GM12874 (cell line): ENCODE measurements around the gene SKAP2.

ENCODE experiments used
- CTCF ChIP-seq: IDR thresholded peaks from 2 replicates; pipeline ENCODE4 v1.5.1; 2011; ENCODE audit warnings: low read depth, mild to moderate bottlenecking, control low read depth, low read length, moderate library complexity; ENCODE audit not compliant: insufficient read depth

Gene SKAP2

GRCh38 chr7:26815426-26815825 lies 49.0 kb downstream of the SKAP2 start:
- no peak for TF ChIP-seq CTCF

- TF ChIP-seq CTCF: no peak
Observed at GRCh38 chr7:26813432-26813831, 51.0 kb downstream of the SKAP2 start.

DNA sequence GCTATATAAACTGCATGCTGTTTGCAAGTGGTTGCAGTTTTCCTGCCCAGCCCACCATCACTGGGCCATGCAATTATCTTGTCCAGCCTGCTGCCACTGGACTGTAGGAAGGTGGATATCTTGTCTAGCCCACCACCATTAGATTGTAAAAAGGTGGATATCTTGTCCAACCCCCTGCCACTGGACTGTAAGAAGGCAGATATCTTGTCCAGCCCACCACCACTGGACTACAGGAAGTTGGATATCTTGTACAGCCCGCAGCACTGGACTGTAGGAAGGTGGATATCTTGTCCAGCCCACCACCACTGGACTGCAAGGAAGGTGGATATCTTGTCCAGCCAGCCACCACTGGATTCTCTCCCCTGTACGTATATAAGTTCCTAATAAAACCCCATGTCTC lies 69.8 kb downstream of the SKAP2 start:
- TF ChIP-seq CTCF: no peak

DNA sequence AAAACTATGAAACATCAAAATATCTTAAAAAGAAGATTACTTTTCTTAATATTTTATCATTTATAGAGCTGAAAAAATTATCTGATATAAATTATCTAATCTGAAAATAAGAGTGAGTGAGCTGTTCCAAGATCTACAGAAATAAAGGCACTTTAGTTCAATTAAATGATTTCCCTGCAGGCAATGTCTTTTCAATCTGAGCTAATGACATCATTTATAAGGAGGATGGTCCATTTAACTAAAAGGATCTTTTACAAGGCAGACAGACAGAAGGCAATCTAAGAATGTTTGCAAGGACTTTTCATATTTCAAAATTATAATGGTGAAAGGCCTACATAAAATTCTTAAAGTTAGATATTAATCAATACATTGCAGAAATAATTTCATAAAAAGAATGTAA lies 71.8 kb downstream of the SKAP2 start:
- no peak for TF ChIP-seq CTCF

- no peak for TF ChIP-seq CTCF
Observed at GRCh38 chr7:26792006-26792405, 72.4 kb downstream of the SKAP2 start.

DNA sequence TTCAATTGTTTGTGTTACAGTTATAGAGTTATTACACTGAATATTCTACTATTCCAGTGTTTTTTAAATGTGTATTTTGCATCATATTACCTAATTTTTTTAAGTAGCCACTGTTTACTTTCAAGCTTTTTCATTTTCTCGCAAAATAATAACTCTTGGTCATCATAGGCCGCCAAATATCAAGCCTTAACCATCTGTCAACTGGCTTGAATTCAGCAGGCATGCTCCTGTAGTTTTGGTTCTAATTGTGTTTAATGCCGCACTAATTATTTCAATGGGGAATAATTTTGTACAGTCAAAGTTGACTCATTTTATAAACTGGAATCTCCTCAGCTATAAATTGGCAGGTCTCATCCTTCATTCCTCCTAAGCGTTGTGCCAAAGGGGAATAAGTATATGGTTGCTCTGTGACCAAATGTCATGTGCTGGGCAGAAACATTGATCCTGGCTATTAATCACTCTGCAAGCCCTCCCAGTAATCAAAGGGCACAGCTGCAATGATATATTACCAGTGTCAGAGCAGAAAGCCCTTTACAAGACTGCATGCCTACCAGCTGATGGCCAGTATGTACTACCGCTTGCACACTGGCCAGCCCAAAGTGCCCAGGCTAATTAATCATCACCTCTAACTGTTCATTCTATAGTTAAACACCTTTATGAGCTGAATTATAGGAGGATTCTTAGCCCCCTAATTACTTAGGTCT lies 74.8 kb downstream of the SKAP2 start:
- TF ChIP-seq CTCF: no peak

GRCh38 chr7:26787701-26788100 lies 76.7 kb downstream of the SKAP2 start:
- no peak for TF ChIP-seq CTCF
